ENCODE results near the gene PRDM13.

DNA sequence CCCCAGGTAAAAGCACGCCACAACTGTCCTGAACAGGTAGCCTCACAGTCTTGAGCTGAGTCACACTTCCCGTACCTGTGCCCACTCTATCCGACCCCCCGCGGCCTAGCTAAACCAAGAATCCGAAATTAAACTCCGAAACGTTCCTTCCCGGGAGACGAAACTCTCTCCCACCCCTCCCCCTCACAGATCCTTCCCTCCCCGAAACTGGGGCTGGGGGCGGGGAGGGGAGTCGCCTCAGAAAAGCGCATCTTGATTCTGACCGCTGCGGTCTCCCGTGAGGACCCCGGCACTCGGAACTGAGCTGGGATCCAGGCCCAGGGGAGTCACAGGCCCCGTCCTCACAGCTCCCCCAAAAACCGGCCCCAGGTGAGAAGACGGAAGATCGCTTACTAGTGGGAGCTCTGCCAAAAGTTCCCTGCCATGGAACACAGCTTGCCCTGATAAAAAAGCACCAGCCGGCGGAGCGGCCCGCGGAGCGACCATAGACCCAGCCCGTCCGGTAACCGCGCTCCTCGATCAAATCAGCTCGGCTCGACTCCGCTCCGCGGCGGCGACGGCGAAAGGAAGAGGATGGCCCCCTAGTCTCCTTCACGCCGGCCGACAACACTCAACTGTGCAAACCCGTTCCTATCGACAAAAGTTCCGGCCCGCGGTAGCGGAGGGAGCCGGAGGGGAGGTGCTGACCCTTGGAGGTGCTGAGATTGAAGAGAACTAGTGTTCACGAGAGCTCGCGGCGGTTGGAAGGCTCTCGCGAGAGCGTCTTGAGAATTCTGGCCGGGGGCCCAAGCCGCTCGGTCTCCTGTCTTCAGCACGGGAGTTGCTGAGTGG is 38.3 kb upstream of the PRDM13 start, which contains the start of gene CCNC:
- TF ChIP-seq MAX (CRISPR knock-in tag; IDR thresholded peaks at IDR 0.05), result no peak
- no peak for TF ChIP-seq CHCHD3 (CRISPR knock-in tag; IDR thresholded peaks at IDR 0.05)
- TF ChIP-seq BDP1 (IDR thresholded peaks at IDR 0.05; ENCODE audit: insufficient read depth, insufficient read length), result no peak
- TF ChIP-seq SFPQ (IDR thresholded peaks at IDR 0.05; ENCODE audit: low read depth, low read length), result no peak
- TF ChIP-seq, protein P1, sequence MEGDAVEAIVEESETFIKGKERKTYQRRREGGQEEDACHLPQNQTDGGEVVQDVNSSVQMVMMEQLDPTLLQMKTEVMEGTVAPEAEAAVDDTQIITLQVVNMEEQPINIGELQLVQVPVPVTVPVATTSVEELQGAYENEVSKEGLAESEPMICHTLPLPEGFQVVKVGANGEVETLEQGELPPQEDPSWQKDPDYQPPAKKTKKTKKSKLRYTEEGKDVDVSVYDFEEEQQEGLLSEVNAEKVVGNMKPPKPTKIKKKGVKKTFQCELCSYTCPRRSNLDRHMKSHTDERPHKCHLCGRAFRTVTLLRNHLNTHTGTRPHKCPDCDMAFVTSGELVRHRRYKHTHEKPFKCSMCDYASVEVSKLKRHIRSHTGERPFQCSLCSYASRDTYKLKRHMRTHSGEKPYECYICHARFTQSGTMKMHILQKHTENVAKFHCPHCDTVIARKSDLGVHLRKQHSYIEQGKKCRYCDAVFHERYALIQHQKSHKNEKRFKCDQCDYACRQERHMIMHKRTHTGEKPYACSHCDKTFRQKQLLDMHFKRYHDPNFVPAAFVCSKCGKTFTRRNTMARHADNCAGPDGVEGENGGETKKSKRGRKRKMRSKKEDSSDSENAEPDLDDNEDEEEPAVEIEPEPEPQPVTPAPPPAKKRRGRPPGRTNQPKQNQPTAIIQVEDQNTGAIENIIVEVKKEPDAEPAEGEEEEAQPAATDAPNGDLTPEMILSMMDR (IDR thresholded peaks at IDR 0.05 in 2 of 3, conservative IDR thresholded peaks at IDR 0.05 in 1 of 3; ENCODE audit: insufficient read depth in 2 of 3, low read depth in 1 of 3, low read length in 3 of 3), result peak in 1 of 3 experiments; percentile 26; a peak in 1 of 6 replicates
- peak; percentile 93 for TF ChIP-seq POLR2A (conservative IDR thresholded peaks at IDR 0.05)

All from K562 (cell line).